Keratinocyte (primary cell): ENCODE results near the gene WFIKKN1. TPM values are rescaled to one million over a fixed set of nuclear protein-coding genes. Genes with fewer than 3 reads are reported as not detected.

Experiments used
- DNase-seq: peaks from one replicate; pipeline ENCODE4 v3.0.0-alpha.2; 2011; ENCODE audit warnings: low read depth, missing footprints, low spot score
- FAIRE-seq: peaks from 2 replicates; lab custom pipeline; 2011; peaks lifted over from hg19 to GRCh38; lab: Jason Lieb, UNC
- H2AFZ ChIP-seq: 2 replicates; pipeline ENCODE4 v1.6.0; 2012; ENCODE audit warnings: low read length, control low read depth, inconsistent platforms; ENCODE audit not compliant: control insufficient read depth
- H3K27ac ChIP-seq: 2 replicates; pipeline ENCODE4 v1.5.1; 2011; ENCODE audit warnings: low read length; ENCODE audit not compliant: control insufficient read depth, insufficient read depth
- H3K27me3 ChIP-seq: 3 replicates; pipeline ENCODE4 v1.6.0; 2011; ENCODE audit warnings: low read length; ENCODE audit not compliant: control insufficient read depth, insufficient read depth; ENCODE audit errors: extremely low read depth
- H3K36me3 ChIP-seq, 2 experiments: 2 replicates in 1 of 2; 3 replicates in 1 of 2; pipeline ENCODE4 v1.5.1; 2011; ENCODE audit warnings: low read length in 2 of 2, mild to moderate bottlenecking in 1 of 2; ENCODE audit not compliant: control insufficient read depth in 2 of 2, insufficient read depth in 2 of 2; ENCODE audit errors: extremely low read depth in 1 of 2
- H3K4me1 ChIP-seq: 3 replicates; pipeline ENCODE4 v1.5.1; 2011; ENCODE audit warnings: low read length; ENCODE audit not compliant: control insufficient read depth, insufficient read depth; ENCODE audit errors: extremely low read depth
- H3K4me2 ChIP-seq: 3 replicates; pipeline ENCODE4 v1.6.0; 2011; ENCODE audit warnings: low read depth, low read length; ENCODE audit not compliant: control insufficient read depth, insufficient read depth; ENCODE audit errors: extremely low read depth
- H3K4me3 ChIP-seq, 3 experiments: fragments of 200-600 bp in 1 of 3; sonication (generic) in 1 of 3; 2 replicates in 2 of 3; 3 replicates in 1 of 3; pipeline ENCODE4 v1.5.1; 2011 to 2016; ENCODE audit warnings: low read length in 3 of 3, mild to moderate bottlenecking in 3 of 3, control low read depth in 2 of 3, inconsistent platforms in 1 of 3, low read depth in 1 of 3, mixed read lengths in 1 of 3, mixed run types in 1 of 3, moderate library complexity in 1 of 3; ENCODE audit not compliant: control insufficient read depth in 2 of 3, insufficient read depth in 2 of 3; ENCODE audit errors: extremely low read depth in 1 of 3
- H3K79me2 ChIP-seq: 2 replicates; pipeline ENCODE4 v1.6.0; 2012; ENCODE audit warnings: low read length; ENCODE audit not compliant: control insufficient read depth, insufficient read depth
- H3K9ac ChIP-seq: 3 replicates; pipeline ENCODE4 v1.6.0; 2011; ENCODE audit warnings: low read length; ENCODE audit not compliant: control insufficient read depth, insufficient read depth; ENCODE audit errors: extremely low read depth
- H3K9me1 ChIP-seq: 3 replicates; pipeline ENCODE4 v1.6.0; 2011; ENCODE audit warnings: low read length; ENCODE audit not compliant: control insufficient read depth, insufficient read depth; ENCODE audit errors: extremely low read depth
- H3K9me3 ChIP-seq: 2 replicates; pipeline ENCODE4 v1.5.1; 2012; ENCODE audit warnings: low read depth, low read length; ENCODE audit not compliant: control insufficient read depth
- H4K20me1 ChIP-seq: 3 replicates; pipeline ENCODE4 v1.6.0; 2011; ENCODE audit warnings: low read length; ENCODE audit not compliant: control insufficient read depth, insufficient read depth; ENCODE audit errors: extremely low read depth
- CTCF ChIP-seq, 3 experiments: IDR thresholded peaks in 1 of 3; conservative IDR thresholded peaks in 1 of 3; optimal IDR thresholded peaks in 1 of 3; 2 replicates in 2 of 3; 3 replicates in 1 of 3; pipeline versions ENCODE3 to v1.5.1; 2011; ENCODE audit warnings: low read length in 3 of 3, mild to moderate bottlenecking in 3 of 3, moderate library complexity in 2 of 3, control low read depth in 1 of 3, inconsistent platforms in 1 of 3; ENCODE audit not compliant: insufficient read depth in 2 of 3; ENCODE audit errors: extremely low read depth in 1 of 3
- EZH2 ChIP-seq: IDR thresholded peaks from one replicate; pipeline ENCODE4 v1.6.1; 2012; ENCODE audit warnings: inconsistent platforms, mild to moderate bottlenecking, low read length, moderate library complexity
- dilution Hi-C: fragments of 300-500 bp; cut with MboI; formaldehyde crosslinking; loops from one replicate; pipeline ENCODE4 v1.7.0; 2020; ENCODE audit warnings: low sequenced_read_pairs; ENCODE audit not compliant: extremely low pct_ligation_motif_present
- polyA plus RNA-seq, 5 experiments: library from polyadenylated mRNA; depleted of rRNA in 3 of 5; stranded (reverse) in 3 of 5; stranded (forward) in 1 of 5; unstranded in 1 of 5; fragments of >200 nt; gene quantifications; 1 replicate in 1 of 5; 2 replicates in 3 of 5; 3 replicates in 1 of 5; pipeline versions ENCODE4 v1.2.1 to v1.2.3, GENCODE V29; 2011 to 2012; ENCODE audit warnings: missing spikeins in 2 of 5, low read depth in 1 of 5, low replicate concordance in 1 of 5

WFIKKN1 gene
- polyA plus RNA-seq, 1 donor (not counting 4 experiments of a cell fraction or from before 2014, with no cell fraction given) = not detected

GRCh38 chr16:681746-682427 is 51.1 kb downstream of the WFIKKN1 start:
- Histone ChIP-seq H2AFZ (no peak overlapping the region), H3K4me2 (peak overlapping the region; percentile 86), H4K20me1 (peaks cover 16% of the 10 kb centered on the region), H3K4me3 (peak overlapping the region; percentile 56 to 89 (median 88)), H3K4me1 (peaks cover 37% of the 10 kb centered on the region), H3K9me1 (no peaks in the 10 kb centered on the region), H3K9ac (peak overlapping the region; percentile 82), H3K27me3 (no peaks in the 10 kb centered on the region), H3K79me2 (peaks cover 37% of the 10 kb centered on the region), H3K27ac (no peak overlapping the region), H3K9me3 (no peaks in the 10 kb centered on the region), H3K36me3 (peaks cover 10 to 37% of the 10 kb centered on the region in 2 experiments)
- TF ChIP-seq CTCF (optimal IDR thresholded peaks at IDR 0.05 in 1 of 3, IDR thresholded peaks at IDR 0.05 in 1 of 3, conservative IDR thresholded peaks at IDR 0.05 in 1 of 3; ENCODE audit: extremely low read depth in 1 of 3, insufficient read depth in 2 of 3, low read length in 3 of 3) = no peak
- no peak for DNase-seq
- no peak for FAIRE-seq
- dilution Hi-C loops = no loop called here

GRCh38 chr16:682493-683395 is 52.0 kb downstream of the WFIKKN1 start:
- Histone ChIP-seq H3K9me1 (no peaks in the 10 kb centered on the region), H3K9me3 (no peaks in the 10 kb centered on the region), H2AFZ (no peak overlapping the region), H3K9ac (peak overlapping the region; percentile 60), H4K20me1 (peaks cover 16% of the 10 kb centered on the region), H3K4me2 (peak overlapping the region; percentile 80), H3K27me3 (no peaks in the 10 kb centered on the region), H3K4me1 (peaks cover 29% of the 10 kb centered on the region), H3K79me2 (peaks cover 37% of the 10 kb centered on the region), H3K4me3 (peak overlapping the region; percentile 60 to 68 (median 66)), H3K27ac (no peak overlapping the region), H3K36me3 (peaks cover 10 to 37% of the 10 kb centered on the region in 2 experiments)
- DNase-seq = no peak
- dilution Hi-C loops = no loop called here
- no peak for FAIRE-seq
- TF ChIP-seq CTCF (optimal IDR thresholded peaks at IDR 0.05 in 1 of 3, IDR thresholded peaks at IDR 0.05 in 1 of 3, conservative IDR thresholded peaks at IDR 0.05 in 1 of 3; ENCODE audit: extremely low read depth in 1 of 3, insufficient read depth in 2 of 3, low read length in 3 of 3) (no peak), EZH2 (no peak)
